Measurements from ENCODE around the gene TMEM164. TPM values are rescaled to one million over a fixed set of nuclear protein-coding genes. Genes with fewer than 3 reads are reported as not detected.
"Not testable (repeated sequence)": the region's sequence is repeated elsewhere in the genome, so short reads cannot be mapped to it uniquely, and the experiment has no call there.

Gene TMEM164
- polyA plus RNA-seq (ENCODE audit: insufficient read depth in 1 of 5, insufficient read length in 5 of 5, low replicate concordance in 1 of 5), result 10 to 100 TPM; 36.0 to 49.4 (median 41.8) TPM
- long read RNA-seq, donor 1, full-length matches to known transcripts, result 5 of 5 reads
- long read RNA-seq, donor 1, partial matches to known transcripts, result 0 of 5 reads
- long read RNA-seq, donor 1, other reads (novel, unspliced or antisense), result 0 of 5 reads
- long read RNA-seq, donor 2, full-length matches to known transcripts, result 3 of 3 reads
- long read RNA-seq, donor 2, partial matches to known transcripts, result 0 of 3 reads
- long read RNA-seq, donor 2, other reads (novel, unspliced or antisense), result 0 of 3 reads
- long read RNA-seq, donor 3, full-length matches to known transcripts, result 2 of 7 reads
- long read RNA-seq, donor 3, partial matches to known transcripts, result 5 of 7 reads
- long read RNA-seq, donor 3, other reads (novel, unspliced or antisense), result 0 of 7 reads
- long read RNA-seq, donor 4, full-length matches to known transcripts, result 2 of 13 reads
- long read RNA-seq, donor 4, partial matches to known transcripts, result 11 of 13 reads
- long read RNA-seq, donor 4, other reads (novel, unspliced or antisense), result 0 of 13 reads
- long read RNA-seq, donor 5, full-length matches to known transcripts, result 6 of 6 reads
- long read RNA-seq, donor 5, partial matches to known transcripts, result 0 of 6 reads
- long read RNA-seq, donor 5, other reads (novel, unspliced or antisense), result 0 of 6 reads
- long read RNA-seq, donor 6, full-length matches to known transcripts, result 15 of 15 reads
- long read RNA-seq, donor 6, partial matches to known transcripts, result 0 of 15 reads
- long read RNA-seq, donor 6, other reads (novel, unspliced or antisense), result 0 of 15 reads
- long read RNA-seq, donor 7, full-length matches to known transcripts, result 8 of 8 reads
- long read RNA-seq, donor 7, partial matches to known transcripts, result 0 of 8 reads
- long read RNA-seq, donor 7, other reads (novel, unspliced or antisense), result 0 of 8 reads
- long read RNA-seq, donor 8, result 0 reads

DNA sequence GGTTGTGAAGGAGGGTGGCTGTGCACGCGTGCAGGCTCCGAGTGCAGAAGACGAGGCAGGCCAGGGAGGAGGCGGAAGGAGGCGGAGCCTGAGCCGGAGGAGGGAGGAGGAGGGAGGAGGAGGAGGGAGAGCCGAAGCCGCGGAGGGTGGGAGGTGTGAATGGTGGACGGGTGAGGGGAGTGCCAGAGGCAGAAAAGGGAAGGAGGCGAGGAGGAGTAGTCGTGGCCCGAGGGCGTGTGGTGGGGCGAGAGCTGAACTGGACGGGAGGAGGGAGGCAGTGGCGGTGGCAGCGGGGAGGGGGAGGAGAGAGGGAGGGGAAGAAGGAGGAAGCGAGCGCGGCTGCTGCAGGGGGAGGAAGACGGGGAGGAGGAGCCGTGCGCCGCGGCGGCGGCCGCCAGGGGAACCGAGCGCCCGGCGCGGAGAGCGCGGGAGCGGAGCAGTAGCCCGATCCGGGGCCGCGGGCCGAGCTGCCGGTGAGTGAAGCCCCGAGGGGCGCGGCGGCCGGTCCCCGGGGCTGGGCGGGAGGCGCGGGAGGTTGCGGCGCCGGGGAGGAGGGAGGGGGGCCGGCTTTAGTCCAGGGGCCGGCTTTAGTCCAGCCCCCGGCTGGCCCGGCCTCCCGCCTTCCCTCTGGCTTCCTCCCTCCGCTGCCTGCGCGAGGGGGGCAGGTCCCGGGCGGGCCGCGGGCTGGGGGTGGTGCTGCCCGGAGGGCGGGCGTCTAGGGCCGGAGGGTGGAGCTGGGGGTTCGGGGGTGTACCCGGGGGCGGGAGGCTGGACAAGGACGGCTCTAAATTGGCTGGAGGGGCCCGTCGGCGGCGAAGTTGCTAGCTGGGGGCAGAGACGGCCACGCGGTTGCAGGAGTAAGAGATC lies at the start of gene TMEM164:
TSS of gene TMEM164 (plus strand) at position 815 of the 867 bp plus-strand sequence. CDS start 661 bp downstream, outside the sequence.
- DNase-seq, result peak; percentile 82 to 84

DNA sequence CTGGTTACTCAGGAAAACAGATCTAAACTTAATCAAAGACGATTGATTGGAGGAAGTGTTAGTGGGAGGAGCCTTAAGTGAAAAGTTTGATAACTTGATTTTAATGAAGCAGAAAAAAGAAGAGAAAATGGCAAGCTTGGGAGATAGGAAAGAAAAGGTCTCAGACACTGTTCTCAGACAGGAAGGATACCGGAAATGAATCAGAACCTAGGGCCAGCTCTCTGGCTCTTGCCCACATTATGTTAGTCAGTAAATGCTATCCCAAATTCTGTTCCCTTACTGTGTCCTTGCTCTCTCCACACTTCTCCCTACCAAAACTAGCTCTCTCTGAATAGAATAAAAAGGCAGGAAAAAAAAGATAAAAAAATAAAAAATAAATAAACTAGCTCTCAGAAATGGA lies 48.6 kb upstream of the TMEM164 start:
- DNase-seq, result no peak

DNA sequence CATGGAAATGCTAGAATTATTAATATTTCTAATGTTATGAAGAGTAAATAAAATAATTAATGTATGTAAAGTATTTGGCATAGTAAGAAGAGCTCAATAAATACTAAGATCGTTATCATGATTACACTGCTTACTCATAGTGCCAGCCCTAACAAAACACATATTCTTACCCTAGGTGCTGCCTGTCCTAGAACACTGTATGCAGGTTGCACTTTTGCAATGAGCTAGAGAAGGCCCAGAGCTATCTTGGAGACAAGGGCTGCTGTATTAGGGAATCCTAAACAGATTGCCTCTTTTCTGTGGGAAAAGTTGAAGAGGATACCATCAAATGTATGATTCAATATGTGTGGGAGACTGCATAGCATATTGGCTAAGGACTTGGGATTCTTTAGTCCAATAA lies 48.0 kb upstream of the TMEM164 start:
- no peak for DNase-seq

DNA sequence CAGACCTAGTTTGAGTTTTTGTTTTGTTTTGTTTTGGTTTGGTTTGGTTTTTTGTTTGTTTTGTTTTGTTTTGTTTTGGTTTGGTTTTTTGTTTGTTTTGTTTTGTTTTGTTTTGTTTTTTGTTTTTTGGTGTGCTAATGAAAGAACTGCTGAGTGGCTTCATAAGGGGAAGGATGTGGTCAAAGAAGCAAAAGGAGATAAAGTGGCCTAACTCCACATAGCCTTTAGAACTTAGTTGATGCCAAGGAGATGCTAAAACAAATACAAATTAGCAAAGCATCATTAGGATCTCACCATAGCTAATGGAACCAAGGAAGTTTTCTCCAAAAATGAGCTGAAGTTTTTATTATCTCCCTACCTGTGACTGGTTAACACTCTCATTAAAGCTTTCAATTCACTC lies 44.6 kb upstream of the TMEM164 start:
- DNase-seq, result no peak

DNA sequence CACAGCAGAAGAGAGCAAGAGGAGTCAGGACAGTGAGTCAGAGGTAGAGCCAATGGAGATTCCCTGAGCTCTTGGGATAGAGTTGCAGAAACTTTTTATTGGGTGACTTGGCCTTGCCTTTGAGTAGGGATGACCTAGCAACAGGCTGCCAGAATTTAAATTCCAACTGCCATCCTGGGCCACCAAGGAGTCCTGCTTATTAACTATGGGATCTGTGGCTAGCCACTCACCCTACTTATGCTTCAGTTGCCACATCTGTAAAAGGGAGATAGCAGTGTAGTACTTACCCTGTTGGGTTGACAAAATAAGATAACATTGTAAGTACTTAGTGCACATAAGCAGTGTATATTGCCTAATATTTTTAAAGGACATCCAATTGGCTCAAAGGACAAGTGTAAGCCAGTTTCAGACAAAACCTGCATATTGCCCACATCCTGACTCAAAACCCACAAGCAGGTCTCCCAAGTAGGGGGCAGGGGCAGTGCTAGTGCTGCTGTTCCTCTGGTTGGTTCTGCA lies 43.5 kb upstream of the TMEM164 start:
- no peak for DNase-seq

DNA sequence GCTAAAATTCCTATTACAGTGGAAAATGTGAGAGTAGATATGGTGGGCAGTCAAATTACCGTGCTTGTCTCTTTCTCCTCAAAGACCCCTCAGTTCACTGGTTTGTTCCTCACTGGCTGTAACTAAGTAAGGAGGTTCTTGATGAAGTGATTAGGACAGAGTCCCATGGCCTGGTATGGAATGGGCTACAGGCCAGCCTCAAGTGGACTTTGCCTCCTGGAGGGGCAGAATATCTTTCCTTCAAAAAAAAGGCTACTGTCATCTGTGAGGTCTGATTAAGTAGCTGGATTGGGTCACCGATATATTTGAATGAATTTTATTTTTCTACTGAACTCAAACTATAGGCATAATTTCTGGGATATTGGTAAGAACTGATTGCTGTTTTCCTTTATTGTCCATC lies 38.5 kb upstream of the TMEM164 start:
- DNase-seq, result no peak

DNA sequence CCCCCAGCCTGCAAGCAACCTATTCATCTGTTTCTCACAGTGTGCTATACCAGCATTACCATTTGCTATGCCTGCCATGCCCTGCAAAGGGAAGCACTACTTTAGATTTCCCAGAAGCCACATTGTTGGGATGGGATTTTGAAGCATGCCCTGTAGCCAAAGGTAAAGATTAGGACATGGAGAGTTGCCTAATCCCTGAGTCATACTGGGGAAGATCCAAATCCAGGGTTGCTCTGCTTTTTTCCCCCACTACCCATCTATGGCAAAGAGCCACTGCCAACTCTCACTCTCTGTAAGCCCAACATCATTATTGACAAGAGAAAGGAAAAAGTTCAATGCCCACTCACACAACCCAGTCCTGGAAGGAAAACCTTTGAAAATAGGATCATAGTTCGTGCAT lies 36.7 kb upstream of the TMEM164 start:
- no peak for DNase-seq

DNA sequence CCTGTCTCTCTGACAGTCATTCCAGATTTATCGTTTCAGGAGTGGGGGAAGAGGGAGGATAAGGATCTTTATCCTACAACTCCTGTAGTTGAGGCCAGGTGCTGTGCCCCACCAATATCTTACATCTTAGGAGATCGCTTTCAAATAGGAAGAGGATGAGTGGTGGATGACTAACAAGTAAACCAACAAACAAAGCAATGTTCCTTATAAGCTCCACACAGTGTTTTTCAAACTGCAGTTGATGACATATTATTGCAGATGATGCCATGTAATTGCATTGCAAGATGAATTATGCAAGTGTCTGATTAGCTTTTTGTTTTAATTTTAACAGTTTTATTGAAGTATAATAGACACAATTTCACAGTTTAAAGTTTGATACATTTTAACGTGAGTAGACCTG lies 35.8 kb upstream of the TMEM164 start:
- no peak for DNase-seq

DNA sequence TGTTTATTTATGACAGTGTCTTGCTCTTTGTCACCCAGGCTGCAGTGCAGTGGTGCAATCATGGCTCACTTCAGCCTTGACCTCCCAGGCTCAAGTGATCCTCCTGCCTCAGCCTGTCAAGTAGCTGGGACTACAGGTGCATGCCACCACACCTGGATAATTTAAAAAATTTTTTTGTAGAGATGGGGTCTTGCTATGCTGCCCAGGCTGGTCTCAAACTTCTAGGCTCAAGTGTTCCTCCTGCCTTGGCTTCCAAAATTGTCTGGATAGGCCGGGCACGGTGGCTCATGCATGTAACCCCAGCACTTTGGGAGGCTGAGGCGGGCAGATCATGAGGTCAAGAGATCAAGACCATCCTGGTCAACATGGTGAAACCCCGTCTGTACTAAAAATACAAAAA lies 32.1 kb upstream of the TMEM164 start:
- DNase-seq, result not testable (repeated sequence)

DNA sequence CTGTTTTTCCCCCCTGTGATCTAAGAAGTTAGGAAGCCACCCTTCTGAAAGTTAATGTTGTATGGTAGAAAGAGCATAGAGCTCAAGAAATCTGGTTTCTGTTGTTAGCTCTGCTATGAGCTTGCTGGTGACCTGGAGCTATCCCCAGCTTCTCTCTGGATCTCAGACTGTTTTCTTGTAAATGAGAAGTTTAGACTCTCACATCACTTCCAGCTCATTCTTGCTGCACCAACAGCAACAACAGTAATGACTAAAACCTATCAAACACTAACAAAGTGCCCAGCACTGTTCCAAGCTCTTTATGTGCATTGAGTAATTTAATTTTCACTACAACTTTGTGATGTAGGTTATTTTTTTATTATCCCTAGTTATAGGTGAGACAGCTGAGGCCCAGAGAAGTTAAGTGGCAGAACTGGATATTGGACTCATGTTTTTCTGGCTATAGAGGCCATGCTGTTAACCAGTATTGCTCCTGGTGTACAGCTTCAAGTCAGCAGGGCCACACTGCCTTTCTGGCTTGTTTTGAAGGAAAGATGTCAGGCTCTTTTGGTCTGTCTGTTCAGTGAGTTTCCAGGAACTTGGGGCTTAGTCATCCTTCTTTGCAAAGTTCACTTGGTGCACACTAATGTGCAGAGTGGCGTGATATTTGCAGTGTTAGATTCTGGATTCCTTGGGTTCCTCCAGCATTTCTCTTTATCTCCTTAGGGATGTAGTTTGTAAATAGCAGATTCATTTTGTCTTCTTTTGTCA lies 27.8 kb upstream of the TMEM164 start:
- no peak for DNase-seq

DNA sequence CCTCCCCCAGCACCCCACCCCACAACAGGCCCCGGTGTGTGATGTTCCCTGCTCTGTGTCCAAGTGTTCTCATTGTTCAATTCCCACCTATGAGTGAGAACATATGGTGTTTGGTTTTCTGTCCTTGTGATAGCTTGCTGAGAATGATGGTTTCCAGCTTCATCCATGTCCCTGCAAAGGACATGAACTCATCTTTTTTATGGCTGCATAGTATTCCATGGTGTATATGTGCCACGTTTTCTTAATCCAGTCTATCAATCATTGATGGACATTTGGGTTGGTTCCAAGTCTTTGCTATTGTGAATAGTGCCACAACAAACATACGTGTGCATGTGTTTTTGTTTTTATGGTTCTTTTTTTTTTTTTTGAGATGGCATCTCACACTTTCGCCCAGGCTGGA lies 17.7 kb upstream of the TMEM164 start:
- not testable (repeated sequence) for DNase-seq

DNA sequence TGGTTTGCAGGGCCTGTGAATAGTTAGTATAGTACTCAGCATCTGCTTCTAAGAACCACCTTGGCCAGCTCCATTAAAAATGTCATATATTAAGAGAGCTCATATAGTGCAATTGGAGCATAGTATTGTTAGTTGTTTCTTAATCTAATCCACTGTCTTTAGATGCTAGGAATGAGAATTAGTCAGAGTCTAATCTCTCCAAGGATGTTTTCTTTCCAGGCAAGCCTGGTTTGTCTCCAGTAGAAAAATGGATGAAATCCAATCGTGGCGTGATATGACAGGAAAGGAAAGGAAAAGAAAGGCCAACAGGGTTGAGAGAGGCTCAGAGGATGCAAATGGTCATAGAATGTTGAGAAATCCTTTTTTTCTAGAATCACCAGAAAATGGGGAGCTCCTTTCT lies 15.0 kb upstream of the TMEM164 start:
- DNase-seq, result no peak

DNA sequence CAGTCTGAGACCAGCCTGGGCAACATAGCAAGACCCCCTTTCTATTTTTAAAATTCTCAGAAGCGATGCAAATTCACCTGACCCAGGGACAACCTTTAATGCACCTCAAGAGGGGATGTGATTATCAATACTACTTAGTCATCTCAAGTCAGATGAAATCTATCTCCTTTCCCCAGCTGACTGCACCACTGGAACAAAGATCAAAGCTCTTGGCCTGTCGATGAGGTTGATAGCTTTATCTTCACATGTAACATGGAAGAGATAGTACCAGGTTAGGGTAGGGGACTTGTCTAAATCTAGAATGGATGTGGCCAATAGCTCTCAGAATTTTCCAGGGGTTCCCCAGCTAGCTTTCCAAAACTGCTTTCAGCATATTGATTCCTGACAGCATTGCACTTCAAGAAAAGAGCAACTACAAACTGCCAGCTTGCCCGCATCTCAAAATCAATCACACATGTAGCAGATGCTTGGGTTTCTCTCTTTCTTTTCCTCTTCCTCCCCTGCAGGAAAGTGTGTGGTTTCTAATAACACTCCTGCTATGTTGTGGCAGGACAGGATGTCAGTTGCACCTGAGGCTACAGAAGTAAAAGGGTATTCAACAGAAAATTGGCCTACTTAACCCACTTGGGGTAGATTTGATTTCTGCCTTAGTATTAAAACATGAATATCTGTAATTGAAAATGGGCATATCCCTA lies 12.2 kb upstream of the TMEM164 start:
- DNase-seq, result no peak

DNA sequence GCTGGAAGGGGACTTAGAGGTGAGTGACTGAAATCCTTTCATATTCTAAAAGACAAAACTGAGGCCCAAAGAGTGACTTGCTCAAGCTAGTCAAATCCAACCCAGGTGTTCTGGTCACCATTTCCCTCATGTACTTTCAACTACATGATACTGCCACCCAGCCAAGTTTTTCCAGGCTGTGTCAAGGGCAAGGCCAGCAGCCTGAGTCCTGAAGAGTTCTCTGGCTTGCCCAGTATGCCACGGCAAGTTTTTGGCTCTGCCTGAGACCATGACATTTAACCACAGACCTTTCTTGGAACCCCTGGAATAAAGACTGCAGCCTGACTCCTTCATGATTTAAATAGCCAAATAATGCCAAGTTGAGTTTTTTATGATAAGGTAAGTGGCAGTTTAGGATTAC lies 10.7 kb upstream of the TMEM164 start:
- DNase-seq, result no peak

DNA sequence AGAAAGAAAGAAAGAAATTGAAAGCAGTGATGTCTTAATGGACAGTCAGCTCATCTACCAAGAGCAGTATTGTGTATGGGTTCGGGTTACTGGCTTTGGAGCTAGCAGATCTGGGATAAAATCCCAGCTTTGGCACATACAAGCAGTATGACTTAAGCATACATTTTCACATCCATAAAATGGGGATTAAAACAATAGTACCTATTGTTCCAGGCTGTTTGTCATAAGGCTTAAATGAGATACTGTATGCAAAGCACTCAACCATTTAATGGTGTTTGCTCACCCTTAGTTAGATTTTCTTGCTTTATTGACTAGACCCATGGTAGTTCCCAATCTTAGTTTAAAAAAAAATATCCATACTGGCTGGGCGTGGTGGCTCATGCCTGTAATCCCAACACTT lies 7.8 kb upstream of the TMEM164 start:
- no peak for DNase-seq

DNA sequence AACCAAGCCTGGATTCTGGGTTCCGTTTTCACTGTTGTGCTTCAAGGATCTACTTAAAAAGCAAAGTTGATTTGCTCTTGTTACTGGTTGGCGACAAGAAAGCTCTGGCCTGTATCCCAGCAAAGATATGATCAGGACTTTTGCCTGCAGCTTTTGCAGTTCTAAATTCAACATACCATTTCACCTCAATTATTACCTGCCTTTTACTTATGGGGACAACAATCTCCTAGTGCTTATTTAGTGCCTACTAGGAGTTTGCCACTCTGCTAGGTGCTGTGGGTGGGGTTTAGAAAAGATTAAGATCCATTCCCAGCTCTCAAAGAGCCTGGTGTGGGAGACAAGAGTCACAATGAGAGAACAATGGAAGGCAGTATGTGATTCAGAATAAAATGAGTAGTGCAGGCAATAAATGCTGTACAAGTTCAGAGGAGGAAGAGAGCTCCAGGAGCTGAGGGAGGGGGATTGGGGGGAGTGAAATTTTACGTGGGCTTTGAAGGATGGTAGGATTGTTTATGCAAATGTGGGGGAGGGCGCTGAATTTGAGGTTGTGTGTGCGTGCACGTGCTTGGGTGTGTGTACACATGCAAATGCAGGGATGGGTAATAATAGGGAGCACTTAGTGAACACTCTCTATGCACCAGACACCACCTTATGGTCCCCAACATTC lies 5.0 kb upstream of the TMEM164 start:
- DNase-seq, result no peak

DNA sequence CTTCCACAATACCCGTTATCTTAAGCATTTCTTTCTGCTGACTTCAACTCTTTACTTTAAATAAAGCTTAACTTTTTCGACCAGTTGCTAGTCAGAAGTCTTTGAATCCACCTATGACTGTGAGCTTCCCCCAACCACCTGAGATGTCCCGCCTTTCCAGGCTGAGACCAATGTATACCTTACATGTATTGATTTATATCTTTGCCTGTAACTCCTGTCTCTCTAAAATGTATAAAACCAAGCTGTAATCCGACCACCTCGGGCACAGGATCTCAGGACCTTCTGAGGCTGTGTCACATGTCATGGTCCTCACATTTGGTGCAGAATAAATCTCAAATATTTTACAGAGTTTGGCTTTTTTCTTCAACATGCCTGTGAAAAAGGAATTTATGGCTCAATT lies 2.9 kb upstream of the TMEM164 start:
- DNase-seq, result no peak

DNA sequence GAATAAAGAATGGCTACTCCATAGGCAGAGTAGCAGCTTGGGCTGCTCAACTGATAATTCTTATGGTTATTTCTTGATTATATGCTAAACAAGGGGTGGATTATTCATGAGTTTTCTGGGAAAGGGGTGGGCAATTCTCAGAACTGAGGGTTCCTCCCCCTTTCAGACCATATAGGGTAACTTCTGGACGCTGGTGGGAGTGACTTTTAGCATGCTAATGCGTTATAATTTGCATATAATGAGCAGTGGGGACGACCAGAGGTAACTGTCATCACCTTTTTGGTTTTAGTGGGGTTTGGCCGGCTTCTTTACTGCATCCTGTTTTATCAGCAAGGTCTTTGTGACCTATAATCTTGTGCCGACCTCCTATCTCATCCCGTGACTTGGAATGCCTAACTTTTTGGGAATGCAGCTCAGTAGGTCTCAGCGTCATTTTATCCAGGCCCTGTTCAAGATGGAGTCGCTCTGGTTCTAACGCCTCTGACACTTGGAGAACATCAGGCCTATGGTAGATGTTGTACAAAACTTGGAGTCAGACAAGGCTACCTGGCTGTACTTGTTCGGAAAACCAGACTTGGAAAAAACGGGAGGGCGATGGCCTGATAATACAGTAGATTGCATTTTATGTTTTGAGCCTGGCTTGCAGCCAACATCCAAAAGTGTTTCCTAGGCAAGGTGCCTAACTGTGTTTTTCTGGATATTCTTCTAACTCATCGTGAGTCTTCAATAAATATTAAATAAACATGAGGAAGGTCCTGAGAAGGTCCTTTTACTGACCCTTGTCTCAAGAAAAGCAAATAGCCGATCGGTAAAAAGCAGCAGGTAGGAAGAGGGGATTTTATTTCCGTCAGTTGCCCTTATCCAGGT lies 1.8 kb upstream of the TMEM164 start:
- no peak for DNase-seq
